A673 (cell line): ENCODE results near the gene EPHB6. TPM values are rescaled to one million over a fixed set of nuclear protein-coding genes. Genes with fewer than 3 reads are reported as not detected.

Source experiments
- BruUV-seq: library from RNA; stranded (reverse); fragments of 400-500 nt; replicated peaks from 2 replicates; lab custom pipeline; 2021; lab: Mats Ljungman, UMichigan
- CTCF ChIA-PET: fragments of 300-600 bp; sonication (Branson Sonifier 250); formaldehyde crosslinking; loops from one replicate; lab custom pipeline; 2022; ENCODE audit warnings: antibody characterized with exemption; lab: Charles Lee
- POLR2A ChIA-PET: fragments of 300-600 bp; sonication (Branson Sonifier 250); formaldehyde crosslinking; loops from one replicate; lab custom pipeline; 2022; ENCODE audit warnings: antibody characterized with exemption; ENCODE audit not compliant: low non-redundant PET; lab: Charles Lee
- DNase-seq: peaks from one replicate; pipeline ENCODE4 v3.0.0-alpha.2; 2015; ENCODE audit warnings: low spot score
- H3K27ac ChIP-seq: fragments of 200-600 bp; sonication (generic); 2 replicates; pipeline ENCODE4 v1.5.1; 2016; ENCODE audit warnings: mixed run types, low read depth, mild to moderate bottlenecking, mixed read lengths, antibody characterized with exemption, low read length; ENCODE audit not compliant: poor library complexity, severe bottlenecking
- H3K27me3 ChIP-seq: fragments of 200-600 bp; sonication (generic); replicated peaks from 2 replicates; pipeline ENCODE4 v1.6.1; 2017; ENCODE audit warnings: mixed run types, low read depth, mild to moderate bottlenecking, mixed read lengths, antibody characterized with exemption, low read length; ENCODE audit not compliant: insufficient read depth, poor library complexity
- H3K36me3 ChIP-seq: fragments of 200-600 bp; sonication (generic); 2 replicates; pipeline ENCODE4 v1.6.1; 2016; ENCODE audit warnings: mixed run types, mild to moderate bottlenecking, mixed read lengths, antibody characterized with exemption, low read length; ENCODE audit not compliant: insufficient read depth, poor library complexity, severe bottlenecking
- H3K4me1 ChIP-seq: fragments of 200-600 bp; sonication (generic); 2 replicates; pipeline ENCODE4 v1.6.1; 2017; ENCODE audit warnings: mixed run types, mild to moderate bottlenecking, mixed read lengths, antibody characterized with exemption, low read length; ENCODE audit not compliant: insufficient read depth, poor library complexity, severe bottlenecking
- H3K4me3 ChIP-seq: fragments of 200-600 bp; sonication (generic); 2 replicates; pipeline ENCODE4 v1.5.1; 2016; ENCODE audit warnings: low read depth, mixed run types, mild to moderate bottlenecking, mixed read lengths, low read length; ENCODE audit not compliant: poor library complexity, severe bottlenecking
- H3K9me3 ChIP-seq: fragments of 200-600 bp; sonication (generic); 2 replicates; pipeline ENCODE4 v1.6.1; 2016; ENCODE audit warnings: mixed run types, low read depth, mild to moderate bottlenecking, mixed read lengths, antibody characterized with exemption, low read length; ENCODE audit not compliant: poor library complexity, severe bottlenecking
- CTCF ChIP-seq: fragments of 300-800, 200-600 bp; sonication (generic); conservative IDR thresholded peaks from 2 replicates; pipeline ENCODE4 v1.5.1; 2017; ENCODE audit warnings: low read depth, mild to moderate bottlenecking, antibody characterized with exemption, low read length, moderate library complexity, mixed read lengths
- EZH2 ChIP-seq: fragments of 200-600 bp; sonication (generic); IDR thresholded peaks from 2 replicates; pipeline ENCODE4 v1.6.1; 2017; ENCODE audit warnings: borderline replicate concordance, low read depth, mild to moderate bottlenecking, mixed read lengths, antibody characterized with exemption, low read length; ENCODE audit not compliant: poor library complexity, severe bottlenecking
- intact Hi-C: fragments of 100-400 bp; cut with micrococcal nuclease; formaldehyde crosslinking; loops from one replicate; pipeline ENCODE4 v1.10.0; 2022; ENCODE audit not compliant: unreplicated experiment
- total RNA-seq: library from RNA; stranded (reverse); gene quantifications from 2 replicates; pipeline ENCODE4 v1.2.3, GENCODE V29; 2021

The EPHB6 gene
- total RNA-seq, 1 experiment from 2014 or later, result 0.49 TPM

GRCh38 chr7:142832417-142832816, 22.5 kb upstream of the EPHB6 start:
- Histone ChIP-seq H3K27me3 (no peaks in the 10 kb centered on the region), H3K27ac (no peak overlapping the region), H3K9me3 (no peaks in the 10 kb centered on the region), H3K4me1 (no peaks in the 10 kb centered on the region), H3K4me3 (no peak overlapping the region), H3K36me3 (no peaks in the 10 kb centered on the region)
- no peak for DNase-seq
- no TSS peak for BruUV-seq
- no peak for TF ChIP-seq EZH2
- no peak for TF ChIP-seq CTCF
- intact Hi-C loops, result no loop called here
- ChIA-PET CTCF (no interaction called here), POLR2A (no interaction called here)

GRCh38 chr7:142833174-142834048, 21.5 kb upstream of the EPHB6 start:
- intact Hi-C loops, result no loop called here
- H3K27me3 ChIP-seq, result no peaks in the 10 kb centered on the region
- ChIA-PET CTCF (no interaction called here), POLR2A (no interaction called here)
- no peaks in the 10 kb centered on the region for H3K4me1 ChIP-seq
- no peaks in the 10 kb centered on the region for H3K9me3 ChIP-seq
- no peak for DNase-seq
- H3K27ac ChIP-seq, result no peak overlapping the region
- no TSS peak for BruUV-seq
- H3K4me3 ChIP-seq, result no peak overlapping the region
- H3K36me3 ChIP-seq, result no peaks in the 10 kb centered on the region
- TF ChIP-seq EZH2 (no peak), CTCF (no peak)

- CTCF ChIA-PET, result no interaction called here
- no peaks in the 10 kb centered on the region for H3K36me3 ChIP-seq
- no peak overlapping the region for H3K4me3 ChIP-seq
- POLR2A ChIA-PET, result no interaction called here
- TF ChIP-seq EZH2 (no peak), CTCF (no peak)
- DNase-seq, result no peak
- H3K27ac ChIP-seq, result no peak overlapping the region
- H3K4me1 ChIP-seq, result no peaks in the 10 kb centered on the region
- no peaks in the 10 kb centered on the region for H3K9me3 ChIP-seq
- intact Hi-C loops, result no loop called here
- no TSS peak for BruUV-seq
- H3K27me3 ChIP-seq, result no peaks in the 10 kb centered on the region
These were observed 19.4 kb upstream of the EPHB6 start for GRCh38 chr7:142835487-142835886.
